Measurements from ENCODE around the gene HOXA7. TPM values are rescaled to one million over a fixed set of nuclear protein-coding genes. Genes with fewer than 3 reads are reported as not detected.

HOXA7 gene
- 1 to 10 TPM; 4.3 to 5.4 (median 4.8) TPM for polyA plus RNA-seq (ENCODE audit: insufficient read depth in 1 of 5, insufficient read length in 5 of 5, low replicate concordance in 1 of 5)
- long read RNA-seq, donor 1, partial matches to known transcripts, result 0 of 4 reads
- long read RNA-seq, donor 1, other reads (novel, unspliced or antisense), result 0 of 4 reads
- long read RNA-seq, donor 2, partial matches to known transcripts, result 0 of 2 reads
- long read RNA-seq, donor 2, other reads (novel, unspliced or antisense), result 0 of 2 reads
- long read RNA-seq, donor 3, transcript HOXA7-201 (2 exons, 2,018 nt), result major isoform, 9 of 9 reads
- long read RNA-seq, donor 3, partial matches to known transcripts, result 0 of 9 reads
- long read RNA-seq, donor 3, other reads (novel, unspliced or antisense), result 0 of 9 reads
- long read RNA-seq, donor 4, partial matches to known transcripts, result 0 of 2 reads
- long read RNA-seq, donor 4, other reads (novel, unspliced or antisense), result 0 of 2 reads
- long read RNA-seq, donor 5, transcript HOXA7-201 (2 exons, 2,018 nt), result major isoform, 5 of 5 reads
- long read RNA-seq, donor 5, partial matches to known transcripts, result 0 of 5 reads
- long read RNA-seq, donor 5, other reads (novel, unspliced or antisense), result 0 of 5 reads
- long read RNA-seq, donor 6, transcript HOXA7-201 (2 exons, 2,018 nt), result major isoform, 7 of 8 reads
- long read RNA-seq, donor 6, partial matches to known transcripts, result 0 of 8 reads
- long read RNA-seq, donor 6, other reads (novel, unspliced or antisense), result 0 of 8 reads
- long read RNA-seq, donor 7, transcript HOXA7-201 (2 exons, 2,018 nt), result major isoform, 6 of 6 reads
- long read RNA-seq, donor 7, partial matches to known transcripts, result 0 of 6 reads
- long read RNA-seq, donor 7, other reads (novel, unspliced or antisense), result 0 of 6 reads
- long read RNA-seq, donor 8, partial matches to known transcripts, result 0 of 4 reads
- long read RNA-seq, donor 8, other reads (novel, unspliced or antisense), result 0 of 4 reads

DNA sequence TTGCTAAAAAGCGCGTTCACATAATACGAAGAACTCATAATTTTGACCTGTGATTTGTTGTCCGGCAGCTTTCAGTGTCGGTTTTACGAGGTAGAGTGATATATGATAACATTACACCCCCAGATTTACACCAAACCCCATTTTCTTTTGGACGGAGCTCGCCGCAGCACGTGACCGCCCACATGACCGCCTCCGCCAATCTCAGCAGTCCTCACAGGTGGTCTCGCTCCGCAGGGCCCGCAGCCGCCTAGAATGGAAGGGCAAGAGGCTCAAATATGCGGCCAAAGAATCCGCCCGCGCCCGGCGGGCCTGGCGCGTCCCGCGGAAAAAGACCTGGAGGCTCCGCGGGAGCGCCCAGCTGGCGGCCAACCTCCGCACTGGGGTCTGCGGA lies at the start of gene HOXA7:
TSS of gene HOXA7 (minus strand) at position 168 of the 391 bp plus-strand sequence. CDS start at position 38, 130 bp downstream.
- DNase-seq, result peak in 1 of 2 donors; percentile 78

GRCh38 chr7:27205325-27206280 lies 49.1 kb upstream of the HOXA7 start:
- no peak for DNase-seq

DNA sequence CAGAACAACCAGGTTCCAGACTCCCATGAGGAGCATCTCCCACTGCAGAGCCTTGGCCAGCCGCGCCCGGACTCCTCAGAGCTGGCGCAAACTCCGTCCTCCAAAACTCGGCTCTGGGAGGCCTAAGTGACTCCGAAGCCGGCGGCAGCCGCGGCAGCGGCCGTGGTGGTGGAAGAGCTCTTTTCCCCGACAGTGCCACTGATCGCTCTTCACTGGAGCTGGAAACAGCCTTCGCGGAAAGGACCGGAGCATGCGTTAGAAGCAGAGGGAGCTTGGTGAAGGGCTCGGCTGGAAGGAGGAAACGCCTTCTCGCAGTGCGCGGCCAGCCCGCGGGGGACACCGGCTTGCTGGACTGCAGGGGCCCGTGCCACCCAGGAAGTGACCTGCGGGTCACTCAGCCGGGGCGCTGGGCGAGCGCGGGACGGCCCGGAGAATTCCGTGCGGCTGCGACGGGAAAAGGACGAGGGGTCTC lies 48.4 kb upstream of the HOXA7 start:
- no peak for DNase-seq

- DNase-seq, result no peak
These were observed 47.6 kb upstream of the HOXA7 start for GRCh38 chr7:27203964-27204594.

- no peak for DNase-seq
These were observed 47.0 kb upstream of the HOXA7 start for GRCh38 chr7:27203365-27203953.

DNA sequence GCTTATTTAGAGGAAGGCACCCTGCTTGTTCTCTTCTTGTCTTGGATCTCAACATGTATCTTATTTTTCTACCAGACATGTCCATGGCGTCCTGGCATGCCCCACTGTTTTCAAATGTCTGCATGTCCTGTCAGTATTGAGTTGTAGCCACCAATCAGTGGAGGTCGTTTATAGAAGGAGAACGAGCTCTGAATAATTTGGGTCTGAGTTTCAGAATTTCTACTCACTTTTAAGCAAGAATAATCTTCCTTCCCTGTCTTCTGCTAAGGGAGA lies 46.3 kb upstream of the HOXA7 start:
- no peak for DNase-seq

- DNase-seq, result no peak
These were observed 45.8 kb upstream of the HOXA7 start for GRCh38 chr7:27202018-27202861.

DNA sequence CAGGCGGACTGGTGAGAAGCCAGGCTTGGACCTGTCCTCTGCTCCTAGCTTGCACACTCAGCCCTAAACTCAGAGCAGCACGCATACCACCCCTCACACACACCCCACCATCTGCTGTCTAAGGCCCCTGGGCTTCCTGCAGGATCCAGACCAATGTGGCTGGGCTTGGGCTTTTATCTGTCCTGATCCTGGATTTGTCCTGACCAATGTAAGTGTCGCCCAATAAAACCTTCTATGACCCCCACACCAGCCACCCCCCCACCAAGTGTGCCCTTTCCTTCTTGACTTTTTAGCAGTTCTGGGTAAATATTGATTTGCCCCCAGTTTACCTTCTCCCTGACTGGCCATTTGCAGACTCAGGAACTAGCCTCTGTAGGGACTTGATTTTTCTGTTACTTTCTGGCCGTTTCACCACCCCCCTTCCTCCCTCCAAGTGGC lies 45.1 kb upstream of the HOXA7 start:
- DNase-seq, result no peak

DNA sequence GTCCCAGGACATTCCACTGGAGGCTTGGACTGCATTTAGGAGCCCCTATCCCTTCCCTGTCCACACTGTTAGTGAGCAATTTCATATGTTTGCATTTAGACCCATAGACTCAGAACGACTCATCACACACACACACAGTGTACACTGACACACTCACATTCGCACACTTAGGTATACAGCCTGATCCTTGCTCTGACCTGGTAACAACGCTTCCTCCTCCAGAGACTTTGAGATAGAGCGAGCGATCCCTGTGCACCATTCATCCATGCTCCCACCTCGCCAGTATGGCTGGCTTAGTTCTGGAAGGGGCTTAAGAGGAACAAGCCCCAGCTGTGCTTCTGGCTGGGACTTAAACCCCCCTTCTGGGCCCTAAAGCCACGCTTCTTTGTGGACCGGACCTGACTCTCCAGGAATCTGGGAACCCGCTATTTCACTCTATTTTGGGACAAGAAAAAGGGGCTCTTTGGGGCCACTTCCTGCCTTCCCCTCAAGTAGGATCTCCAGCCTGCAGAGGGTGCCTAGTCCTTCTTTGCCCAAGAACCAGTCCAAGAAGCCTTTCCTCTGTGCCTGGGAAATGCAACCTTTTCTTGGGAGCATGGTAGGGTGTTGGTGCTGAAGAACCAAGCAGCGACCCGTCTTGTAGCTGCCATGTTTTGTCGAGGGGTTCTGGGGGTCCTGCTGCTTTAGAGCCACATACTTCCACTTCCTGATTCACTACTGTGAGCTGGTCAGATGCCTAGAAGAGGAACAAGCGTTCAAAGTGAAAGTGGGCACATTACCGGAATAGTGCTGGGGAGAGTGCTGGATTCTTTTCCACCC lies 44.5 kb upstream of the HOXA7 start:
- DNase-seq, result no peak

- no peak for DNase-seq
These were observed 43.6 kb upstream of the HOXA7 start, which contains the start of gene HOXA13 for GRCh38 chr7:27199849-27200760. HOXA13 (minus strand) TSS chr7:27200091; CDS start chr7:27200077, 14 bp downstream.

DNA sequence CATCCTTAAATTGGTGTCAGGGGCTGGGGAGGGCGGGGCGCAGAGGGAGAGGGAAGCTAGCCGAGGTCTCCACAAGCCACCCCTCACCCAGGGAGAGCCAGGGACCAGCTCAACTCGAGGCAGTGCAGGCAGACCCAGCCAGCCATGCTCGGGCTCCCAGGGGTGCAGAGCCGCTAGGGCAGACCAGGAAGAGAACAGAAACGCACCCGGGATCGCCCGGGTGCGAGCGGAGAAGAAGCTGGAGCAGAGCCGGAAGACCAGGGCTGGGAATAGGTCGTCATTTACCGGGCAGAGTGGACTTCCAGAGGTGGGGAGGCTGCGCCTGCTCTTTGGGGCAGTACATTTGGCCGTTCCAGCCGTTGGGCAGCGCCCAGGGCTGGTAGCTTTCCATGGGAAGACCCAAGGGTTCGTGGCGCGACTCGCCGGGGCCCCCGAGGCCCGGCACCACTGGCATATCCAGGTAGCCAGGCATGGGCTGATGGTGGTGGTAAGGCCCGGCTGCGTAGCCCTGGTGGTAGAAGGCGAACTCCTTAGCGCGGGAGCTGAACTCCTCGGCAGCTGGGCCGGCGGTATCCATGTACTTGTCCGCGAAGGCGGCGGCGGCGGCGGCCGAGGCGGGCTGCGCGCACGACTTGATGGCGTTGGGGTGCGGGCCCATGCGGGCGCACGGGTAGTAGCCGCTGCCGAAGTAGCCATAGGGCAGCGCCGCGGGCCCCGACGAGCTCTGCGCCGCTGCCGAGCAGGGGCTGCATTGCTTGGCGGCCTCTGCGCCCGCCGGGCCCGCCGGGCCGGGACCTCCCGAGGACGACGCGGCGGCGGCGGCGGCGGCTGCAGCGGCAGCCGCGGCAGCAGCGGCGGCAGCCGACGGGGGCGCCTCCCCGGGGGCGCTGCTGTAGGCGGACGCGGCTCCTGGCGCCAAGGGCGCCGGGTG lies 42.7 kb upstream of the HOXA7 start:
- no peak for DNase-seq

DNA sequence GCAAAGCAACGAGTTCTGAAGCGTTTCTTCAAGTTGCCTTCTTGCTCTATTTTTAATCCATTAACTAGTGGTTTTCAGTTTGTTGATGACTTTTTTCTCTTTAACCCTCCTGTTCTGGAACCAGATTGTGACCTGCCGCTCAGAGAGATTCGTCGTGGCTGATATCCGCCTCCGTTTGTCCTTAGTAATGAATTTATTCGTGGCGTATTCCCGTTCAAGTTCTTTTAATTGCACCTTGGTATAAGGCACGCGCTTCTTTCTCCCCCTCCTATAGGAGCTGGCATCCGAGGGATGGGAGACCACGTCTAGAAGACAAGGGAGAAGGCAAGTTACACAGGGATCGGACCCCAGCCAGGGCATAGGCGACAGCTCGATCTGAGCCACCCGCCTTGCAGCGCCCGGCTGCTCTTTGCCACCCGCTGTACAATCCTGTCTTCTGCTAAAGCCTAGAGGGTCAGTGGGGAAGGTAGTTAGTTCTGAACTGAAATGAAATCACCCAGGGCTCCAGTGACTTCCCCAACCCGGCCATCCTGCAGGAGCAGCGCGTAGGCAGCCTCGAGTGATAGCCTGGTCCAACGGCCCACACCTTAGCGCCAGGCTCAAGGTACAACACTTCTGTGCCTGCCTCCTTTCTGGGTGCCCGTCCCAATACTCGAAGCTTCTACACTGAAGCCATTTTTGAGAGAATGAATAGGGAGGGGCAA lies 41.8 kb upstream of the HOXA7 start:
- no peak for DNase-seq

- no peak for DNase-seq
These were observed 40.9 kb upstream of the HOXA7 start for GRCh38 chr7:27197137-27198042.

DNA sequence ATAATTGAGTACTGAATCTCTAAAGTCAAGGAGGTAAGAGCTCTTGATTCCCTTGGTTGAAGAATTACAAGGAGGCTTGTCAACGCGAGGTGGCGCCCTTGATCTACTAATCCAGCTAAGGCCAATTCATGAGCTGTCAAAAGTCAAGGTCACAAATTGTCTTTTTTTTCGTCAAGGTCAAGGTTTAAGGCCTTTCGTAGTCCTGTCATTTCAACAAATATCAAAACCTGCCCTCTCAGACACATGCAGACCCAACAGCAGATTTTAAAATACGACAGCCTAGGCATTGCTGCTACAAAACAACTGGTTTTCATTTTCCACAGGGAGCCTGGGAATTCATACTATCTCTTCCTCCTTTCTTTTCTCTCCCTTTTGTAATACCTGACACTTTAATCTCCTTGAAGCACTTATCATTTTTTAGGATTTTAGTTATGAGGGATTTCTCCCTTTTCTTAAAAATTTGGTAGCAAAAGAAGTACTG lies 39.9 kb upstream of the HOXA7 start:
- peak; percentile 59 to 76 for DNase-seq
